Measurements from ENCODE around the gene SLC7A6. TPM values are rescaled to one million over a fixed set of nuclear protein-coding genes. Genes with fewer than 3 reads are reported as not detected.

SLC7A6 gene
- polyA plus RNA-seq, 3 donors = 4.3 to 47.7 (median 5.5) TPM

DNA sequence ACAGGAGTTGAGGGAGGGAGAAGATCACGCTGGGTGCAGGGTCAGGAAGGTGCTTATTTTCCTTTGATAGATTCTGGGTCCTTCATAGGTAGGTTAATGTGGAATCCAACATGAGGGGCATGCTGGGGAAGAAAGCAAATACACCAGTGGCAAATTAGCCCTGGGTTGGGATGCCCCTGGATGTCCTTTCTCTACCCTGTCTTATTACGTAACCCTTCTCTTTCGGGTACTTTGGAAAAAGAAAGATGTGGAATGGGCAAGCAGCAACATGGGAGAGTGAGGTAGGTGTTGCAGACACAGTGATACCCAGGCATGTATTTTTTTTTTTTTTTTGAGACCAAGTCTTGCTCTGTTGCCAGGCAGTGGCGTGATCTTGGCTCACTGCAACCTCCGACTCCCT, 9.1 kb downstream of the SLC7A6 start:
- TF ChIP-seq, protein P1, sequence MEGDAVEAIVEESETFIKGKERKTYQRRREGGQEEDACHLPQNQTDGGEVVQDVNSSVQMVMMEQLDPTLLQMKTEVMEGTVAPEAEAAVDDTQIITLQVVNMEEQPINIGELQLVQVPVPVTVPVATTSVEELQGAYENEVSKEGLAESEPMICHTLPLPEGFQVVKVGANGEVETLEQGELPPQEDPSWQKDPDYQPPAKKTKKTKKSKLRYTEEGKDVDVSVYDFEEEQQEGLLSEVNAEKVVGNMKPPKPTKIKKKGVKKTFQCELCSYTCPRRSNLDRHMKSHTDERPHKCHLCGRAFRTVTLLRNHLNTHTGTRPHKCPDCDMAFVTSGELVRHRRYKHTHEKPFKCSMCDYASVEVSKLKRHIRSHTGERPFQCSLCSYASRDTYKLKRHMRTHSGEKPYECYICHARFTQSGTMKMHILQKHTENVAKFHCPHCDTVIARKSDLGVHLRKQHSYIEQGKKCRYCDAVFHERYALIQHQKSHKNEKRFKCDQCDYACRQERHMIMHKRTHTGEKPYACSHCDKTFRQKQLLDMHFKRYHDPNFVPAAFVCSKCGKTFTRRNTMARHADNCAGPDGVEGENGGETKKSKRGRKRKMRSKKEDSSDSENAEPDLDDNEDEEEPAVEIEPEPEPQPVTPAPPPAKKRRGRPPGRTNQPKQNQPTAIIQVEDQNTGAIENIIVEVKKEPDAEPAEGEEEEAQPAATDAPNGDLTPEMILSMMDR (IDR thresholded peaks at IDR 0.05) = no peak
- H2AFZ ChIP-seq (ENCODE audit: insufficient read depth, low read depth, low read length, poor library complexity, severe bottlenecking) = no peak overlapping the region
- Mint-ChIP-seq H3K4me1 (peaks cover 6% of the 10 kb centered on the region), H3K27ac (no peak overlapping the region), H3K36me3 (peaks cover 44 to 72% of the 10 kb centered on the region in 2 donors), H3K4me3 (no peak overlapping the region), H3K9me3 (no peaks in the 10 kb centered on the region), H3K27me3 (ENCODE audit: low read depth in 3 of 3) (peaks cover 0 to 1% (median 0%) of the 10 kb centered on the region in 3 donors)
- intact Hi-C loops (cut with micrococcal nuclease) = no loop called here
- H3K9me3 ChIP-seq (replicated peaks in 1 of 2; ENCODE audit: control insufficient read depth in 1 of 2, insufficient read depth in 1 of 2, low read length in 2 of 2) = no peaks in the 10 kb centered on the region
- H3K4me3 ChIP-seq (replicated peaks in 1 of 3; ENCODE audit: low read depth in 2 of 3, low read length in 3 of 3) = no peak overlapping the region
- peaks cover 12 to 63% of the 10 kb centered on the region in 2 donors for H3K36me3 ChIP-seq (replicated peaks in 1 of 2; ENCODE audit: control insufficient read depth in 1 of 2, insufficient read depth in 2 of 2, low read length in 2 of 2)
- H3K27ac ChIP-seq (ENCODE audit: low read depth in 1 of 2, low read length in 2 of 2) = no peak overlapping the region
- H3K27me3 ChIP-seq (ENCODE audit: control insufficient read depth in 2 of 2, insufficient read depth in 2 of 2, low read length in 2 of 2) = no peaks in the 10 kb centered on the region
- peaks cover 50% of the 10 kb centered on the region for H3K79me2 ChIP-seq (ENCODE audit: insufficient read depth, low read length)
- H4K20me1 ChIP-seq (ENCODE audit: insufficient read depth, low read length) = peaks cover 57% of the 10 kb centered on the region
- no peak overlapping the region for H3K4me2 ChIP-seq (replicated peaks; ENCODE audit: extremely low read depth, low read length, poor library complexity, severe bottlenecking)
- DNase-seq = no peak
- H3K9ac ChIP-seq (ENCODE audit: insufficient read depth, low read length, poor library complexity, severe bottlenecking) = no peak overlapping the region
- 93% methylated on average over 2 of the region's 5 CpGs for WGBS (ENCODE audit: insufficient coverage)
- H3K4me1 ChIP-seq (ENCODE audit: control insufficient read depth in 1 of 2, insufficient read depth in 2 of 2, low read length in 2 of 2) = no peaks in the 10 kb centered on the region

DNA sequence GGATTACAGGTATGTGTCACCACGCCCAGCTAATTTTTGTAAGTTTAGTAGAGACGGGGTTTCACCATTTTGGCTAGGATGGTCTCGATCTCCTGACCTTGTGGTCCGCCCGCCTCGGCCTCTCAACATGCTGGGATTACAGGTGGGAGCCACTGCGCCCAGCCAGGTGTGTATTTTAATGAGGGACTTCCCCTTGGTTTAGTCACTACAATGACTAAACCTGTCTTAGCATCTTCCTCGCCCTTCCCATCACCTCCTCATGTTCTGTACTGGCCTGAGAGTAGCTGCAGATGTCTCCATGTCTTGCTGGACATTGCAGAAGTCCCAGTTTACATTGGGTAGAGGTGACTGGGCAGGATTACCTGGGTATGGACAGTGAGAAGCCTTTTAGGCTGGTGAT, 9.6 kb downstream of the SLC7A6 start:
- Histone ChIP-seq H3K9me3 (replicated peaks in 1 of 2; ENCODE audit: control insufficient read depth in 1 of 2, insufficient read depth in 1 of 2, low read length in 2 of 2) (no peaks in the 10 kb centered on the region), H3K27me3 (ENCODE audit: control insufficient read depth in 2 of 2, insufficient read depth in 2 of 2, low read length in 2 of 2) (no peaks in the 10 kb centered on the region), H3K36me3 (replicated peaks in 1 of 2; ENCODE audit: control insufficient read depth in 1 of 2, insufficient read depth in 2 of 2, low read length in 2 of 2) (peaks cover 12 to 63% of the 10 kb centered on the region in 2 donors), H3K27ac (ENCODE audit: low read depth in 1 of 2, low read length in 2 of 2) (no peak overlapping the region), H3K79me2 (ENCODE audit: insufficient read depth, low read length) (peaks cover 45% of the 10 kb centered on the region), H3K9ac (ENCODE audit: insufficient read depth, low read length, poor library complexity, severe bottlenecking) (no peak overlapping the region), H3K4me3 (replicated peaks in 1 of 3; ENCODE audit: low read depth in 2 of 3, low read length in 3 of 3) (no peak overlapping the region), H3K4me1 (ENCODE audit: control insufficient read depth in 1 of 2, insufficient read depth in 2 of 2, low read length in 2 of 2) (no peaks in the 10 kb centered on the region), H2AFZ (ENCODE audit: insufficient read depth, low read depth, low read length, poor library complexity, severe bottlenecking) (no peak overlapping the region), H4K20me1 (ENCODE audit: insufficient read depth, low read length) (peaks cover 55% of the 10 kb centered on the region), H3K4me2 (replicated peaks; ENCODE audit: extremely low read depth, low read length, poor library complexity, severe bottlenecking) (no peak overlapping the region)
- peaks cover 44 to 71% of the 10 kb centered on the region in 2 donors for H3K36me3 Mint-ChIP-seq
- H3K9me3 Mint-ChIP-seq = no peaks in the 10 kb centered on the region
- TF ChIP-seq, protein P1 (IDR thresholded peaks at IDR 0.05) = no peak
- no peak overlapping the region for H3K4me3 Mint-ChIP-seq
- H3K27me3 Mint-ChIP-seq (ENCODE audit: low read depth in 3 of 3) = peaks cover 0 to 1% (median 0%) of the 10 kb centered on the region in 3 donors
- DNase-seq = no peak
- intact Hi-C loops (cut with micrococcal nuclease) = no loop called here
- H3K4me1 Mint-ChIP-seq = peaks cover 6% of the 10 kb centered on the region
- WGBS (ENCODE audit: insufficient coverage) = 100% methylated on average over 3 of the region's 8 CpGs
- no peak overlapping the region for H3K27ac Mint-ChIP-seq
